Measurements from ENCODE around the gene CD93.

Gene CD93

DNA sequence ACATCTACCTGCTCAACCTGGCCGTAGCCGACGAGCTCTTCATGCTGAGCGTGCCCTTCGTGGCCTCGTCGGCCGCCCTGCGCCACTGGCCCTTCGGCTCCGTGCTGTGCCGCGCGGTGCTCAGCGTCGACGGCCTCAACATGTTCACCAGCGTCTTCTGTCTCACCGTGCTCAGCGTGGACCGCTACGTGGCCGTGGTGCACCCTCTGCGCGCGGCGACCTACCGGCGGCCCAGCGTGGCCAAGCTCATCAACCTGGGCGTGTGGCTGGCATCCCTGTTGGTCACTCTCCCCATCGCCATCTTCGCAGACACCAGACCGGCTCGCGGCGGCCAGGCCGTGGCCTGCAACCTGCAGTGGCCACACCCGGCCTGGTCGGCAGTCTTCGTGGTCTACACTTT lies 50.4 kb downstream of the CD93 start:
- DNase-seq (ENCODE audit: low read depth in 2 of 2), result no peak

DNA sequence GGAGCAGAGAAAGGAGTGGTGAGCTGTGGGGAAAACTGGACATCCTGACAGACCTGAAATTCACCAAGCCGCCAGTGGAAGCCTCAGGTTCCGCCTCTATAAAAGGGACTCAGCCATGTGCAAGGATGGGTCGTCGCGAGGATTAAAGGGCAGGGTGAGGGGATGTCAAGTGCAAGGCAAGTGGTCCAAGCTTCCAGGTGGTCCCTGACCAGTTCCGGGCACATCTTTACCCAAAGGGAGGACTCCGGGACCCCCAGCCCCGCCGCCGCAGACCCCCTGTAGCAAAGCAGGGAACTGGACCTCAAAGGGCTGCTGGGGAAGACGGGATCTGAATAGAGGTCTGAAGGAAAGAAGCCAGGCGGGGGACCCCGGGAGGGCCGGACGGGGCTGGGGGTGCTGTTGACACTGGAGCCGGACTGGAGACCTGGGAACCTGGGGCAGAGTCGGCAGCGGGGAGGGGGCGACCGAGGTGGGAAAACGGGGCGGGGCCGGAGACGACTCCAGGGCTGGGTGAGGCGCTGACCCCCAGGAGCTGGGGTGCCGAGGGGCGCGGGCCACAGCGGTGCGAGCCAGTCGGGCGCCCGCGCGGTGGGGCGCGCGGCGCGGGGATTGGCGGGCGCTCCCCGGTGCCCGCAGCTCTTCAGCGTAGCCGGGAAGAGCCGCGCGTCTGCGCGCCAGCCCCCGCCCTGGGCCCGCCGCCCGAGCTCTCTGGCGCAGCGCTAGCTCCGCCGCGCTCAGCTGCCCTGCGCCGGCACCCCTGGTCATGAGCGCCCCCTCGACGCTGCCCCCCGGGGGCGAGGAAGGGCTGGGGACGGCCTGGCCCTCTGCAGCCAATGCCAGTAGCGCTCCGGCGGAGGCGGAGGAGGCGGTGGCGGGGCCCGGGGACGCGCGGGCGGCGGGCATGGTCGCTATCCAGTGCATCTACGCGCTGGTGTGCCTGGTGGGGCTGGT lies 51.1 kb downstream of the CD93 start, which contains the start of gene SSTR4:
SSTR4 (plus strand) TSS at position 592 of the 951 bp plus-strand sequence; CDS start at position 764, 172 bp downstream.
- DNase-seq (ENCODE audit: low read depth in 2 of 2), result no peak

DNA sequence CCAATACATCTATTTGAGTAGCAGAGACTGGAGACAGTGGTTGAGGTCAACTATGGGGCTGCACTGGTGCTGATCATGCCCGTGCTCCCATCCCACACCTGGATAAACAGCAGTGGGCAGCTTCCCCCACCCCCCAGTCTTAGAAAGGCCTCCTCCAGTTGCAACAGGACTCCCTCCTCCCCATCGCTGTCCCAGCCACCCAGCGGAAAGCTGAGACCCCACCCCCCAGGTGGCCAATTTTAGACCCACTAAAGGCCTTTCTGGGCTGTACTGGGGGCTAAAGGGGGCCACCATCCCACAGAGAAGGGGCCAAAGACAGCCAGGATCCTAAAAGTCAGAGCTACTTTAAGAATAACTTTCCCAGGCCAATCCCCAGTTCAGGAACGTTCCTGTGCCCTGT lies 52.2 kb downstream of the CD93 start:
- DNase-seq (ENCODE audit: low read depth in 2 of 2), result no peak

DNA sequence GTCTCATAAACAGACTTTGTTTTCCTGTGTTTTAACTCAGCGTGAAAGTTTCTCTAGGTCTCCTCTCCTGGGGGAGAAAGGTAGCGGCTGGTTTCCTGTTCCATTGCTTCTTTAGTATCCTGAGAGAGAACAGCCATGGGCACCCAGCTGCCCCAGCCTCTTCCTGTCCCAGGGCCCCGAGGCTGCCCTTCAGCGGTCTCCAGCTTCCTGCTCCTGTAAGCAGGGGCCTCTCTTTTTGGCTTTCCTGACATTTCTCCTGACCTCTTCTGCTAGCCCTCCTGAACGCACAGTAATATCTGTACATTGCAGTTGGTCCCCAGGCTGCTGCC lies 53.4 kb downstream of the CD93 start:
- no peak for DNase-seq (ENCODE audit: low read depth in 2 of 2)

DNA sequence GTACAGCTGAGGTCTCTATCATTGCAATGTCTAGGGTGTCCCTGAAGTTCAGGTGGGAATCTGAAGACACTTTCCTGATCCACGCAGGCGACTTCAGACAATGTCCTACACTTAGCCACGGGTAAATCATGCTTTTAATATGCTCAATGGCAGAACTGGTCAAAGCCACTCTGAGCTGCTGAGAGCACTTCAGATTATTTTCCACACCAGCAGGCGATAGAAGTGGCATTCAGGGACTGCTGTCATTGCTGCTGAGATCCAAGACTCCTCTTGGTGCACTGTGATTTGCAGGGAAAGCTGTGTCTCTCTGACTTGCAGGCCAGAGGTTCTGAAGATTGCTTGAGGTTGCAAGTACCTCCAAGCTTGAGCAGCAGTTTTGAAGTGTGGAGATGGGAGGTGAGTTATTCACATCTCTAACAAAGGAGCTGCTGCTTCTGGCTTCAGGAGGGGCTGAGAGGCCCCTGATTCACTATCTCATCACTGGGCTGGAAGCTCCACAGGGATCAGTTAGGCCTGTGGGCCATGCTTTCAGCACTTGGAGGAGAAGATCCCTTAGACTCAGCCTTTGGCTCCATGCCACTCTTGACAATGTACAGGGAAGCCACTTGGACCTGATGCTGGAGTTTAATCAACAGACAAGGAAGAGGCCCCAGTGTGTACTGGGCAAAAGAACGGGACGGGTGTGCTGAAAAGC lies 53.9 kb downstream of the CD93 start:
- no peak for DNase-seq (ENCODE audit: low read depth in 2 of 2)

DNA sequence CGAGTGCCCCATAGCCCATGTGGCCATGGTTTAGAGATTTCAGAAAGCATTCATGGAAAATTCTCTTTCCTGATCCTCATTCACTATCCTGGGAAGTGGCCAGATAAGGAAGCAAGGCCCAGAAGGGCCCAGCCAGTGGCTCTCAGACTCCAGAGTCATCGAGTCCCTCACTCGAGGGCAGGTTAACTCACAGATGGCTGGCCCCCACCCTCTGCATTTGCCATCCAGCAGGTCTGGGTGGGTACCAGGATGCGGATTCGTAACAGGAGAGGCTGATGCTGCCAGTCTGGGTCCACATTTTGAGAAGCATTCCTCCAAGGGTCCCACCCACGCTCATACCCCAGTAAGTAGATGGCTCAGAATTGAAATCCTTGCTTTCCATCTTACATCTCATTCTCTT lies 54.8 kb downstream of the CD93 start:
- DNase-seq (ENCODE audit: low read depth in 2 of 2), result no peak

All from stimulated activated CD4-positive, alpha-beta T cell treated with anti-CD3 and anti-CD28 coated beads, Interleukin-1b, Interleukin-23, amount 100 ng/mL, for 1 hour (primary cell).